AG10803 (cell line): ENCODE results near the gene TRIM15.

Source experiments
- DNase-seq: peaks from one replicate; pipeline ENCODE4 v3.0.0; 2010; ENCODE audit warnings: low read depth
- H3K4me3 ChIP-seq: 2 replicates; pipeline ENCODE4 v1.5.1; 2011; ENCODE audit warnings: mild to moderate bottlenecking, low read length, control low read depth
- TF ChIP-seq, protein P1 (sequence below): conservative IDR thresholded peaks from 2 replicates; pipeline ENCODE4 v1.5.1; 2011; ENCODE audit warnings: mild to moderate bottlenecking, low read length, control low read depth, inconsistent platforms

TRIM15 gene

GRCh38 chr6:30129265-30130178 lies 33.8 kb upstream of the TRIM15 start:
- TF ChIP-seq, protein P1, sequence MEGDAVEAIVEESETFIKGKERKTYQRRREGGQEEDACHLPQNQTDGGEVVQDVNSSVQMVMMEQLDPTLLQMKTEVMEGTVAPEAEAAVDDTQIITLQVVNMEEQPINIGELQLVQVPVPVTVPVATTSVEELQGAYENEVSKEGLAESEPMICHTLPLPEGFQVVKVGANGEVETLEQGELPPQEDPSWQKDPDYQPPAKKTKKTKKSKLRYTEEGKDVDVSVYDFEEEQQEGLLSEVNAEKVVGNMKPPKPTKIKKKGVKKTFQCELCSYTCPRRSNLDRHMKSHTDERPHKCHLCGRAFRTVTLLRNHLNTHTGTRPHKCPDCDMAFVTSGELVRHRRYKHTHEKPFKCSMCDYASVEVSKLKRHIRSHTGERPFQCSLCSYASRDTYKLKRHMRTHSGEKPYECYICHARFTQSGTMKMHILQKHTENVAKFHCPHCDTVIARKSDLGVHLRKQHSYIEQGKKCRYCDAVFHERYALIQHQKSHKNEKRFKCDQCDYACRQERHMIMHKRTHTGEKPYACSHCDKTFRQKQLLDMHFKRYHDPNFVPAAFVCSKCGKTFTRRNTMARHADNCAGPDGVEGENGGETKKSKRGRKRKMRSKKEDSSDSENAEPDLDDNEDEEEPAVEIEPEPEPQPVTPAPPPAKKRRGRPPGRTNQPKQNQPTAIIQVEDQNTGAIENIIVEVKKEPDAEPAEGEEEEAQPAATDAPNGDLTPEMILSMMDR: no peak
- H3K4me3 ChIP-seq: no peak overlapping the region
- no peak for DNase-seq

DNA sequence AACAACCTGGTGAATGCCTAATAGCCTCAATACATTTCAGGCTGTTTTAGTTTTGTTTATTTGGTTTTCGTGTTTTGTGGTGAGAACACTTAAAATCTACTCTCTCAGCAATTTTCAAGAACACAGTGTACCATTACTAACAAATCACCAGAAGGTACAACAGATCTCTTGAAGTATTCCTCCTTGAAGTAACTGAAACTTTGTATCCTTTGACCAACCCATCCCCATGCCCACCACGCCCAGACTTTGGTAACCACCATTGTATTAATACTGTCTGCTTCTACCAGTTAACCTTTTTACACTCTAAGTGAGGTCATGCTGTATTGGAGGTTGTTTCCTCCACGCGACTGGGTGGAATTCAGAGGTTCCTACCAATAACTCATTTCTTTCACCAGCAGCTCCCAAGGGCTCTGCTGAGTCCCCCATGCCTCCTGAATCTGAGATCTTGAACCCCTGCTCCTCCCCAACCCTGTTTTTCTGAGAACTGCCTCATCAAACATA lies 33.1 kb upstream of the TRIM15 start:
- TF ChIP-seq, protein P1: no peak
- H3K4me3 ChIP-seq: no peak overlapping the region
- no peak for DNase-seq

- no peak overlapping the region for H3K4me3 ChIP-seq
- peak; percentile 86 for DNase-seq
- TF ChIP-seq, protein P1: peak; percentile 100
Observed at GRCh38 chr6:30130887-30131862, 32.2 kb upstream of the TRIM15 start.

DNA sequence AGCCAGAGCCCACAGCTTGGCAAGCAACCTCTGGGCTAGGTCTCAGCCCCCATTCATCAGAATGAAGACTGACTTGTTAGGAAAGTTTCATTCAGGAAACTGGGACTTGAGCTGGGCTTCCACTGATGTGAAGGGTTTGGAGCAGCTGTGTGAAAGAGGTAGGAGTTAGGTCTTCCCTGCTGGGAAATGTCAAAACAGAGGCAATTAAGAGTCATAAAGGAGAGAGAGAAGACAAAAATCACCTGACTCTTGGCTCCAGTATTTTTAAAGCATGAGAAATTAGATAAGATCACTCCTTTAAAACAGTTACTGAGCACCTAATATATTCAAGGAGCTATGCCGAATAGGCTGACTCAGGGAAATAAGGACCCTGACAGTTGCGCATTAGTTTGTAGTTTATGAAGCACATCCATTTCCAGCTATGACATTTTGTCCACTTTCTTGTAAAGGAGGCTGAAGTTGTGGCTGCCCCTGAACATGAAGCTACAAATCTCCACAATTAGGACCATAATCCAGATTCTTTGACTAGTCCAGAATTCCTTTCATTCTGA lies 31.3 kb upstream of the TRIM15 start:
- DNase-seq: no peak
- no peak overlapping the region for H3K4me3 ChIP-seq
- TF ChIP-seq, protein P1: no peak

DNA sequence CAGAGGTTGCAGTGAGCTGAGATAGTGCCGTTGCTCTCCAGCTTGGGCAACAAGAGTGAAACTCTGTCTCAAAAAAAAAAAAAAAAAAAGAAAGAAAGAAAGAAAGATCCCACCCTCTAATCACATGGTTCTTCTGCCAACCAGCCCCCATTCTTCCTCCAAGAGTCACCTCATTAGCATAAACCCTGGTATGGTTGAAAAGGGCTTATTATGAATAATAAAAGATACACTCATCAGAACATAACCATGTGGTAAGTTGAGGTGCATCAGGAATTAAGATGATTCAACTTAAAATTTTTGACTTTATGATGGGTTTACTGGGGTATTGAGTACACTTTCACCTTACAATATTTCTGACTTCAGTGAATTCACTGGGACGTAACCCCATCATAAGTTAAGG lies 28.2 kb upstream of the TRIM15 start:
- H3K4me3 ChIP-seq: no peak overlapping the region
- TF ChIP-seq, protein P1: no peak
- DNase-seq: no peak

DNA sequence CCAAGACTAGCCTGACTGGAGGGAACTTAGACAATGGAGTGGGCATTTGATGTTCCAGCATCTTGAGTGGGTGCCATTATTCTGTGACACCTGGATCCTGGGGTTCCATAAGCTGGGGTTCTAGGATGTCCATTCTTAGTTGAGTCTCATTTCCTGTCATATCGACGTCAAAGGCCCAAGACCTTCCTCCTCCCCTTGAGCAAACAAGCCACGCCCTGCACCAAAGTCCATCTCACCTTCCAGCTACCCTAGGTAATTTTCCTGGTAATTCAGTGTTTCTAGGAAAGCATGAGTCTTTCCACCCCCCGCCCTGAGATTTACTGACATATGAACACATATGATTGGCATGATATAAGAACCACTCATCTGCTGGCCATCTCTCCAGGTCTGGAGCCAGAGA lies 27.6 kb upstream of the TRIM15 start, which contains the start of gene TRIM40:
TSS of gene TRIM40 (plus strand) at position 384 of the 400 bp plus-strand sequence. CDS start 897 bp downstream, outside the sequence.
- no peak within 1 kb of the TSS for H3K4me3 ChIP-seq
- DNase-seq: no peak
- TF ChIP-seq, protein P1: no peak
